Measurements from ENCODE around the gene APBA2. TPM values are rescaled to one million over a fixed set of nuclear protein-coding genes. Genes with fewer than 3 reads are reported as not detected.

The APBA2 gene
- total RNA-seq, 1 experiment from 2014 or later, result 53.3 TPM

DNA sequence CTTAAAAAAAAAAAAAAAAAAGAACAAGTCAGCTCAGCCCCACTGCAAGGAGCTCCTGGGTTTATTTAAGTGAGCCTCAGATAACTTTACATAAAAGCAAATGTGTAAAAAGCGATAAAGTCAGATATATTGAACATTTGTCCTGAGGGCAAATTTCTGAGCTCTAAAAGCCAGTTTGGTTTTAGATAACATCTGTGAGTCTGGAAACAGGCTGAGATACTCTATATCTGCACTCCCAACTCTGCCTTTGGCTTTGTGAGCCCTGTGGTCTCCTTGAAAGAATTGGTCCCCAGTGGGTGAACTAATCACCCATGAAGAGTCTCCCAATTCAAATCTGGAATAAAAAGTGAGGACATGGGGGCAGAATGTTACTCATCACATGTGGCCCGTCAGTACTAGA lies 104.6 kb downstream of the APBA2 start:
- no peak for DNase-seq (ENCODE audit: low read depth in 1 of 2, low spot score in 2 of 2)
- peaks cover 20% of the 10 kb centered on the region for H3K4me1 ChIP-seq (replicated peaks)
- no peak overlapping the region for H3K4me3 ChIP-seq
- no peak overlapping the region for H3K27ac ChIP-seq
- no peaks in the 10 kb centered on the region for H3K36me3 ChIP-seq
- no peaks in the 10 kb centered on the region for H3K27me3 ChIP-seq (replicated peaks)
- no peaks in the 10 kb centered on the region for H3K9me3 ChIP-seq (replicated peaks)

DNA sequence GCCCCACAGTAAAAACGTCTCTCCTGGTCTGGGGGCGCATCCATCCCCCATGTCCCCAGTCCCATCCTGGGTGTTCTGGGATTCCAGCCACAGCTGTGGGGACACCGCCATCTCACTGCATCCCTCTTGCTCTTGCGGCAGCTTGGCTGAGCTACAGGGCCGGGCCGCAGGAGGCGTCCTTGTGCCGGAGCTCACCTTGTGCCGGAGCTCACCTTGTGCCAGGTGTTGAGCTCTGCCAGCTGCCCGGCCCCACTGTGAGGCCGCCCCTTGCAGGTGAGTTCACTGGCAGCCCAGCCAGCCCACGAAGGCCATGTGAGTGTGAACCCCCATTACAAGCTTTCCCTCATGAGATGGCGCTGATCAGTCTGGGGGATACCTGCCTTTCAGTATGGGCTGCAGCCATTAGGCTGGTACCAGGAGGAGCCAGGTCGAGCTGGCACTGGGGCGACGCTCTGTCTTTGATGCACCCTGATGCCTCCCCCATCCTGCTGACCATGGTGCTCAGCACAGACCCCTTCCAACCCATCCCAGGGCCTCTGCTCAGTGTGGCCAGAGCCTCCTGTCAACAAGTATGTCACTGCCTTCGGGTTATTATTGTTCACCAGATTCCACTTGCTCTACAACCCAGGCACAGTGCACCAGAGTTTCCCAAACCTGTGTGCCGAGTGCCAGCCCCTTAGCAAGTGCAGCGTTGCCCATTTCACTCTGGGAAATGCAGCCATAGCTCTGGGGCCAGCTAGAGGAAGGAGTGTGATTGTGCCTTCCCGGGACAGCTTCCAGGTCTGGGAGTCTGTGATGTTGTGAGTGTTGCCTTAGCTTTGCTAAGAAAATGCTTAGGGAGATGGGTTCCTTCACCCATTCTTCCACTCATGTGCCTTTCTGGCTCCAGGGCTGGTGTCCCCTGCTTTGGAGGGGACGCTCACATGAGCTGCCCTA lies 105.7 kb downstream of the APBA2 start:
- peaks cover 13% of the 10 kb centered on the region for H3K4me1 ChIP-seq (replicated peaks)
- H3K27ac ChIP-seq, result no peak overlapping the region
- DNase-seq (ENCODE audit: low read depth in 1 of 2, low spot score in 2 of 2), result no peak
- no peaks in the 10 kb centered on the region for H3K36me3 ChIP-seq
- H3K9me3 ChIP-seq (replicated peaks), result no peaks in the 10 kb centered on the region
- no peaks in the 10 kb centered on the region for H3K27me3 ChIP-seq (replicated peaks)
- no peak overlapping the region for H3K4me3 ChIP-seq

DNA sequence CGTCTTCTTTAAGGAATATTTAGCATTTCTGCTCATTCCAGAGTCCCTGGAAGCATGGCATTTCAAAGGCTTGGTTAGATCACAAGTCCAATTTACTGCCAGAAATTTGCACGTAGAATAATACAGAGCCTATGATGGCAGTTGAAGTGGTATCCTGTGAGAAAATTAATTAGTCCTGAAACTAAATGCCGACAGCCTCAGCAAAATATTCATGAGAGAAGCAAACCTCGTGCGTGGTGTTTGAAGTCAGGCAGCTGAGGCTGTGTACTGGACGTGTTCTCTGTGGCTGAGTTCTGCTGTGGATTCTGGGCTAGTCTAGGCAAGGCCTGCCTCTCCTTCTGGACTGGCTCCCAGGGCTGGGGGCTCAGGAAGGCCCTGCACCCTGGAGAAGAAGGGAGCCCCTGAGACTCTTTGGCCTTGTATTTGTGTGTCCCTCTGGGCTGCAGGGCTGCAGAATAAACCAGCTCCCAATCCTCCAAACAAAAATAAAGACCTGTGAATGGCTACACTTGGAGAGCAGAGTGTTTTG lies 106.6 kb downstream of the APBA2 start:
- no peak overlapping the region for H3K27ac ChIP-seq
- no peaks in the 10 kb centered on the region; the same call in 1 of the 2 replicates for H3K36me3 ChIP-seq
- no peak overlapping the region for H3K4me3 ChIP-seq
- no peak for DNase-seq (ENCODE audit: low read depth in 1 of 2, low spot score in 2 of 2)
- peaks cover 13% of the 10 kb centered on the region for H3K4me1 ChIP-seq (replicated peaks)
- H3K27me3 ChIP-seq (replicated peaks), result no peaks in the 10 kb centered on the region
- no peaks in the 10 kb centered on the region for H3K9me3 ChIP-seq (replicated peaks)

DNA sequence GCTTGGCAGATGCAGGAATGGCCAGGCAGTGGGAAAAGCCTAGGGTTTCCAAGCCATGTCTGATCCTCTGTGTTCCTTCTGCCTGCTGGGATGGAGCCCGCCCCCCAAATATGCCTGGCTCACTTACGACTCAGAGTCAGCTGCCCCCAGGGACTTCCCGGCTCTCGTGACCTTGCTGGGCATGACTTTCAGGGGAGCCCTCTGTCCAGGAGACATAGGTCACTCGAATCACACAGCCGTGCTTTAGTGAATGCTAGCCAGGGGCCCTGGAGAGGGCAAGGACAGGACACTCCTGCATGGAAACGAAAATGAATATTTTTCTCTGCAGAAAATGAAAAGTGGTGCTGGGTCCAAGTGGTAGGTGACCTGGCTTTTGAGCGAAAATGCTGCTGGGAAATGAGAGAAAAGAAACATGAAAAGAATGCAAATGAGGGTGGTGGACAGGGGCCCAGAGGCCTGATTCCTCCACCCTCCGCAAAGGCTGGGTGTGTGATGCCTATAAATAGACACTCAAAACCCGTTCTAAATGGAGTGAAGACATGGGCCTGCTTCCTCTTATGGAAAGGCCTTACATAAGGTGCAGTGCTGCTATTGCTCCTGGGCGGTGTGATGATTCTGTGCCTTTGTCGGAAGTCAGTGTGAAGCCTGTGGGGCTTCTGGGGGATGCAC lies 107.4 kb downstream of the APBA2 start:
- H3K4me1 ChIP-seq (replicated peaks), result peaks cover 13% of the 10 kb centered on the region
- H3K36me3 ChIP-seq, result no peaks in the 10 kb centered on the region; the same call in 1 of the 2 replicates
- H3K27me3 ChIP-seq (replicated peaks), result no peaks in the 10 kb centered on the region
- no peak for DNase-seq (ENCODE audit: low read depth in 1 of 2, low spot score in 2 of 2)
- H3K4me3 ChIP-seq, result no peak overlapping the region
- no peak overlapping the region for H3K27ac ChIP-seq
- H3K9me3 ChIP-seq (replicated peaks), result no peaks in the 10 kb centered on the region

DNA sequence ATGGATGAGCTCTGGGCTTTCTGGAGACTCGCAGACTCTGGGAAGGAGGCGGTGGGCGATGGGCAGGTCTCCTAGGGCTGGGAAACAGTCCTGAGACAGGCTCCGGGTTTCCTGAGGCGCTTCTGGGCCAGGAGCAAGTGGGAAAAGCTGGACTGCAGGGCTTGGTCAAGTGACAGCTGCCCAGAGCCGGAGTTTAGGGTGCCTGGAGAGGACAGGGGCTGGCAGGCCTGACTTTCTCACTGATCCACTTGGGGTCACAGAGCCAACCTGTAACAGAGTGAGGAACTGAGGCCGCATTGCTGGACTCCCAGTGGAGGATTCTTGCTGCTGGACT lies 107.9 kb downstream of the APBA2 start:
- no peak overlapping the region for H3K27ac ChIP-seq
- no peak for DNase-seq (ENCODE audit: low read depth in 1 of 2, low spot score in 2 of 2)
- no peaks in the 10 kb centered on the region for H3K9me3 ChIP-seq (replicated peaks)
- no peak overlapping the region for H3K4me3 ChIP-seq
- no peaks in the 10 kb centered on the region for H3K27me3 ChIP-seq (replicated peaks)
- H3K4me1 ChIP-seq (replicated peaks), result peaks cover 13% of the 10 kb centered on the region
- no peaks in the 10 kb centered on the region; the same call in 1 of the 2 replicates for H3K36me3 ChIP-seq

DNA sequence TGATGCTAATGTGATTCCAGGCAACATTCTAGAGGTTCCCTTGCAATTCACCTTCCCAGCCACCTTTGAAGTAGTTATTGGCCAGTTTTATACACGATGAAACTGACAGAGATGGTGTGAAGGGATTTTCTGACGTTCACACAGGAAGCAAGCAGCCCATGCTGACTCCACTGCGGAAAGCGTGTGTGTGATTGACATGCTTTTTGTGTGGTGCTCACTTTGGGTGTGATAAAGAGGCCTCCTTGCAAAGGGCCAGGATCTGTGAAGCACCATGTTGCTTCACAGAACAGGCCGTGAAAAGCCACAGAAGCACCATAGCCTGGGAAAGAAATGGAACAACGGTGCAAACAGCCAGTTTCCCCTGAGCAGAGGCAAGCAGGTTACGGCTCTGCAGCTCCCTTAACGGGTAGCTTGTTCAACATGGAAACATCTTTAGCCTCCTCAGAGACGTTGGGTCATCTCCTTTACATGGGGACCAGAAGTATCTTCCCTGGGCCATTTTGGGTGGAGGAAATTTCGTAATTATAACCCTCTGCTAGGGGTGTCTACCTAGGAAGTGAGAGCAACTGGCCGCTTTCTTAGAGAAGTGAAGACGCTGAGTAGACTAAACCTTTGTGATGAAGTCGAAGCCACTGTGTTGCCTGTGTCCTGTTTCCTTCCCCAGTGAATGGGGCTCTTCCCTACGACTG lies 108.5 kb downstream of the APBA2 start:
- Histone ChIP-seq H3K4me3 (no peak overlapping the region), H3K36me3 (no peaks in the 10 kb centered on the region; the same call in 1 of the 2 replicates), H3K9me3 (replicated peaks) (no peaks in the 10 kb centered on the region), H3K27me3 (replicated peaks) (no peaks in the 10 kb centered on the region), H3K4me1 (replicated peaks) (peaks cover 8% of the 10 kb centered on the region), H3K27ac (no peak overlapping the region)
- no peak for DNase-seq (ENCODE audit: low read depth in 1 of 2, low spot score in 2 of 2)

DNA sequence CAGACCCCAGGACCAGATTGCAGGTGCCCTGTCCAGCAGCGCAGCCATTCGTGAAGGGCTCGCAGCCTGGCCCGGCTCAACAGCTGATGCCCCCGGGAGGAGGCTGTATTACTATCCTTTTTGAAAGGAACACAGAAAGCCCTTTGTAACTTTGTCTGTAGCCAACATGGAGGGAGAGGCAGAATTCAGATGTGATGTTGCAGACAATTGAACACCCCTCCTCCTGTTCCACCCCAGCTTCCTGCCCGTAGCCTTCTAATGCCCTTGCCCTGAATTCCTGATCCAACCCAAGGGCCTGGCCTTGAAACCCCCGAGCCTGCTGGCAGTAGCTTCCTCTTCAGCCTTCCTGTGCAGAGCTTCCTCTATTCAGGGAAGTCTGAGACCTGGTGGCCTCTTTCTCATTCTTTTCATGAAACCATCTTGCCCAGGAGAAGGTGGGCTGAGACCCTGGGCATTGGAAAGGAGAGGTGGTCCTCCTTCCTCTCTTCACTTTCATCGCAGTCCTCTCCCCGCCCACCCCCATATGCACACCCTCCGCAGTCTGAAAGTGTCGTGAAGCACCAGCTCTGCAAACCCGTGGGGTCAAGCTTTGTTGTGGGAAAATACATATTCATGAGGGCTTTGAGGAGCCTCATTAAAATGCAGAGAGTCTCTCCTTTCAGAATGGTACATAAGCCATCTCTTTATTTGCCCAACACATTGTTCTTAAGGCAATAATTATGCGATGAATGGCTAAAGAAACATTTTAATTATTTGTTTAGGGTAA lies 109.2 kb downstream of the APBA2 start:
- no peak for DNase-seq (ENCODE audit: low read depth in 1 of 2, low spot score in 2 of 2)
- no peak overlapping the region for H3K4me3 ChIP-seq
- H3K9me3 ChIP-seq (replicated peaks), result no peaks in the 10 kb centered on the region
- peaks cover 1% of the 10 kb centered on the region for H3K4me1 ChIP-seq (replicated peaks)
- no peaks in the 10 kb centered on the region for H3K27me3 ChIP-seq (replicated peaks)
- H3K36me3 ChIP-seq, result no peaks in the 10 kb centered on the region; the same call in 1 of the 2 replicates
- H3K27ac ChIP-seq, result no peak overlapping the region

DNA sequence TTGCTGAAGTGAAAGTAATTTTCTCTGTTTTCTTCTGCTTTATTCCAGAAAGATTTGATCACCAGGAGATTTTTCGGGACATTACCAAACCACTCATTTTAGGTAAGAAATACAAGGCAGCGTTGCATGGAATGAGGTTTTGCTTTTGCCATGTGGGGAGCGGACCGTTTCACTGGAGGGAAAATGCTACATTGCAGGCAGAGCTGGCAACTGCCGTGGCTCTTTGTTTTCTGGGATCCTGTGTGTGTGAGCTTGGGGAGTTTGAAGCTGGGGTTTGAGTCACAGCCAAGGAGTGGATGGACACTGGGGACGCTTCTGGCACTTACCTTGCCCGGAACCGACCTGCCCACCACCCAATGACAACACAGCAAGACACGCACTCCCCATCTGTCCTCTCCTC lies 109.9 kb downstream of the APBA2 start:
- DNase-seq (ENCODE audit: low read depth in 1 of 2, low spot score in 2 of 2), result no peak
- Histone ChIP-seq H3K9me3 (replicated peaks) (no peaks in the 10 kb centered on the region), H3K27me3 (replicated peaks) (no peaks in the 10 kb centered on the region), H3K4me1 (replicated peaks) (no peaks in the 10 kb centered on the region), H3K27ac (no peak overlapping the region), H3K36me3 (no peaks in the 10 kb centered on the region; the same call in 1 of the 2 replicates), H3K4me3 (no peak overlapping the region)

DNA sequence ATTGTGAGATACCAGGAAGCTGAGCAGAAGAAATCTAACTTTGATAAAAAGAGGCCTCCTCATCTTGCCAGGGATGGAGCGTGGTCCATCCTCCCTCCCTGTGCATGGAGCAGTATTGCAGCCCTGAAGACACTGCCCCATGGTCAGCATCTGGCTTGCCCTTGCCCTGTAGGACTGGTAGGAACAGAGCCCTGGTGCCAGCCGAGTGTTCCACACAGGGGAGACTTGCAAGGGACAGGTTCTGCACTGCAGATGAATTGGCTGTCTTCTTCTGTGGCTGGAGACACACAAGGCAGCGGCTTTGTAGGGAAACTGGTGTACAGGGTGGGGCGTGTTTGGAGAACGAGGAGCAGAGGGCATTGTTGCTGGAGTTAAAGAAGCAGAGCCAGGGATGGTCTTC lies 110.5 kb downstream of the APBA2 start:
- no peak overlapping the region for H3K27ac ChIP-seq
- H3K36me3 ChIP-seq, result no peaks in the 10 kb centered on the region; the same call in 1 of the 2 replicates
- no peak overlapping the region for H3K4me3 ChIP-seq
- DNase-seq (ENCODE audit: low read depth in 1 of 2, low spot score in 2 of 2), result no peak
- H3K9me3 ChIP-seq (replicated peaks), result no peaks in the 10 kb centered on the region
- no peaks in the 10 kb centered on the region for H3K27me3 ChIP-seq (replicated peaks)
- no peaks in the 10 kb centered on the region for H3K4me1 ChIP-seq (replicated peaks)

DNA sequence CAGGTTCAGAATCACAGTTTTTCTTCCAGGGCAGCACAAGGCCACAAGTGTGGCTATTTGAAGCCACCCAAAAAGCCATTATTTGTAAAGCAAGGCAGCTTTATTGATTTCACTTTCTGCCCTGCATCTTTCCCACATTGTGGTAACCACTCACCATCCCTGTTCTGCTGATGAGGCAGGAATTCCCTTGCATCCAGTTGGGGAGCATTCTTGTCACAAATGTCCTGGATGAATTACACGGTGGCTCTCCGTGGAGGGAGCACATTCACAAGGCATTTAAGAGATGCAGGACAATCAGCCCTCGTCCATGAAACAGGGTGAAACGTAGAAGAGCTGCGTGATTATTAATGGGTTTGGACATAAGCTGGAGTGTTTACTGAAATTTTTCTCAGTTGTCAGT lies 111.2 kb downstream of the APBA2 start:
- no peaks in the 10 kb centered on the region; the same call in 1 of the 2 replicates for H3K36me3 ChIP-seq
- H3K4me3 ChIP-seq, result no peak overlapping the region
- H3K4me1 ChIP-seq (replicated peaks), result no peaks in the 10 kb centered on the region
- no peaks in the 10 kb centered on the region for H3K27me3 ChIP-seq (replicated peaks)
- H3K9me3 ChIP-seq (replicated peaks), result no peaks in the 10 kb centered on the region
- H3K27ac ChIP-seq, result no peak overlapping the region
- DNase-seq (ENCODE audit: low read depth in 1 of 2, low spot score in 2 of 2), result no peak

DNA sequence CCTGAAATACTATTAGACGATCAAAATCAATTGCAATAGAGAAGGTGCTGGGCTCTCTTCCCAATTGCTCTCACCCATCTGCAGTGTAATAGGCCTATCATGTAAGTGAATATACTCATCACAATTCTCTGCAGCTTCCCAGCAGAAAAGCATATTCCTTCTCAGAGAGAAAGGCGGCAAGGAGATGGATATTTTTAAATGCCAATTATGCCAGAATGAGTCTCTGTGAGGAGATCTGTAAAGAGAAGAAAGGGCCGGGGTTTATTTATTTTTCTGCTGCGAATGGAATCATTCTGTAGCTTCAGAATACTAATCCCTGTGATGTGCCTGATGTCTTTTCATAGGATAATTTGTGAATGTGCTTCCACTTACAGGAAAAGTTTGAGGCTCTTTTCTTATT lies 112.0 kb downstream of the APBA2 start:
- no peaks in the 10 kb centered on the region; the same call in 1 of the 2 replicates for H3K36me3 ChIP-seq
- H3K27me3 ChIP-seq (replicated peaks), result no peaks in the 10 kb centered on the region
- no peaks in the 10 kb centered on the region for H3K9me3 ChIP-seq (replicated peaks)
- no peak overlapping the region for H3K4me3 ChIP-seq
- H3K27ac ChIP-seq, result no peak overlapping the region
- DNase-seq (ENCODE audit: low read depth in 1 of 2, low spot score in 2 of 2), result no peak
- no peaks in the 10 kb centered on the region for H3K4me1 ChIP-seq (replicated peaks)

DNA sequence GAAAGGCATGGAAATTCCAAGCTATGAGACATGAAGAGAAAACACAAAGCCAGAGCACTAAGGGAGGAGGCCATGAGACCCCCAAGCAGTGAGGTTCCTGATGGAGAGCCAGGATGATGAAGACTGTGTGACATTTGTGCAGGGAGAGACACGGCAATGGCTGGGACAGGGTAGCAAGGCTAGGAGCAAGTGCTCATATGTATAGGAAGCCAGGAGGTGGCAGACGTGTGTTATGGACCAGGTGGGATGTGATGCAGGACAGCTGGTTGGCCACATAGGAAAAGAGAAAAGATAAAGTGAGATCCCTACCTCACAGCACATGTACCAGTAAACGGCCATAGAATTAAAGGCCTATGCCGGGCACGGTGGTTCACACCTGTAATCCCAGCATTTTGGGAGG lies 112.7 kb downstream of the APBA2 start:
- Histone ChIP-seq H3K9me3 (replicated peaks) (no peaks in the 10 kb centered on the region), H3K36me3 (no peaks in the 10 kb centered on the region; the same call in 1 of the 2 replicates), H3K4me1 (replicated peaks) (no peaks in the 10 kb centered on the region), H3K27ac (no peak overlapping the region), H3K27me3 (replicated peaks) (no peaks in the 10 kb centered on the region), H3K4me3 (no peak overlapping the region)
- DNase-seq (ENCODE audit: low read depth in 1 of 2, low spot score in 2 of 2), result no peak

DNA sequence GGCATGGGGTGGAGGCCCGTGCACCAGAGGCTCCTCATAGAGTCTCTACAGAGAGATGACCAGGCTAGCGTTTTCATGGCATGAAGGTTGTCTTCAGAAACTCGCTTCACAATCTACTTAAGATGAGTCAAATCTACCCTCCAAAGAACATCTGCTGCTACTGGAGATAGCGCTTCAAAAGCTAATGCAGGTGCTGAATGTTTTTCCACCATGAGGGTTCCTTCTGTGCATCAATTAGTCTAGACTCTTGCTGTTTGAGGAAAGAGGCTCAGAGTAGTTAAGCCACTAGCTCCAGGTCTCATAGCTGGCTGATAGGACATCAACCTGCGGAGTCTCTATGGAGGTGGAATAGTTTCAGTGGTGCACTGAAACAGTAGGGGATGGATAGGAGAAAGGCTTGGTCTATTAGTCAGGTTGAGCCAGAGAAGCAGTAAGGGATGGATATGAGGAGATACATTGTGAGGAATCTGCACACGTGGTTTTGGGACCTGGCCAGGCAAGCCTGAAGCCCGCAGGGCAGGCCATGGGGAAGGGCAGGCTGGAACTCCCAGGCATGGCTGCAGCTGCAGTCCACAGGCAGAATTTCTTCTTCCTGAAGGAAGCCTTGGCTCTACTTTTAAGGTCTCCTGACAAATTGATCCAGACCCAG lies 117.5 kb downstream of the APBA2 start:
- no peaks in the 10 kb centered on the region for H3K36me3 ChIP-seq
- no peak for DNase-seq (ENCODE audit: low read depth in 1 of 2, low spot score in 2 of 2)
- no peak overlapping the region for H3K27ac ChIP-seq

More for the DNA sequence above, 117.5 kb downstream of the APBA2 start:
- H3K4me1 ChIP-seq (replicated peaks), result no peaks in the 10 kb centered on the region
- H3K27me3 ChIP-seq (replicated peaks), result no peaks in the 10 kb centered on the region
- no peak overlapping the region for H3K4me3 ChIP-seq
- no peaks in the 10 kb centered on the region for H3K9me3 ChIP-seq (replicated peaks)
